Subcutaneous abdominal adipose tissue (tissue), 5 donors: Measurements from ENCODE around the gene WNK1.

ENCODE experiments used
- H3K27ac ChIP-seq: one replicate; pipeline ENCODE4 v1.7.0; 2013; ENCODE audit warnings: low read depth, mild to moderate bottlenecking, inconsistent platforms, low read length, moderate library complexity
- H3K27me3 ChIP-seq, 5 donors: one replicate each; pipeline ENCODE4 v1.7.0; 2013; ENCODE audit warnings: low read length in 5 of 5, inconsistent platforms in 1 of 5; ENCODE audit not compliant: control insufficient read depth in 5 of 5, insufficient read depth in 4 of 5
- H3K36me3 ChIP-seq, 5 donors: one replicate each; pipeline ENCODE4 v1.7.0; 2013; ENCODE audit warnings: low read length in 5 of 5; ENCODE audit not compliant: control insufficient read depth in 5 of 5, insufficient read depth in 5 of 5
- H3K4me1 ChIP-seq, 5 donors: one replicate each; pipeline ENCODE4 v1.7.0; 2013; ENCODE audit warnings: low read length in 5 of 5, mild to moderate bottlenecking in 3 of 5, moderate library complexity in 1 of 5; ENCODE audit not compliant: control insufficient read depth in 5 of 5, insufficient read depth in 5 of 5
- H3K4me3 ChIP-seq, 5 donors: one replicate each; pipeline ENCODE4 v1.7.0; 2013; ENCODE audit warnings: low read length in 5 of 5, low read depth in 1 of 5
- H3K9ac ChIP-seq, 5 donors: one replicate each; pipeline ENCODE4 v1.7.0; 2013; ENCODE audit warnings: low read length in 5 of 5, mild to moderate bottlenecking in 4 of 5, moderate library complexity in 3 of 5
- H3K9me3 ChIP-seq, 5 donors: one replicate each; pipeline ENCODE4 v1.7.0; 2013; ENCODE audit warnings: low read length in 5 of 5; ENCODE audit not compliant: control insufficient read depth in 5 of 5
- donor health status: healthy.
- donor health status: healthy.
- donor health status: healthy.
- donor health status: healthy.
- donor health status: healthy.

WNK1 gene

GRCh38 chr12:873954-874353 is 121.6 kb downstream of the WNK1 start:
- H3K9ac ChIP-seq = no peak overlapping the region
- peaks cover 22 to 56% (median 42%) of the 10 kb centered on the region in 5 donors for H3K36me3 ChIP-seq
- H3K27me3 ChIP-seq = no peaks in the 10 kb centered on the region
- H3K9me3 ChIP-seq = no peaks in the 10 kb centered on the region
- no peak overlapping the region for H3K4me3 ChIP-seq
- H3K4me1 ChIP-seq = no peaks in the 10 kb centered on the region
- H3K27ac ChIP-seq = no peak overlapping the region

- no peak overlapping the region for H3K27ac ChIP-seq
- no peak overlapping the region for H3K4me3 ChIP-seq
- H3K9me3 ChIP-seq = no peaks in the 10 kb centered on the region
- H3K9ac ChIP-seq = no peak overlapping the region
- H3K4me1 ChIP-seq = no peaks in the 10 kb centered on the region
- peaks cover 58 to 76% (median 64%) of the 10 kb centered on the region in 5 donors for H3K36me3 ChIP-seq
- no peaks in the 10 kb centered on the region for H3K27me3 ChIP-seq
Measured at GRCh38 chr12:879641-880040, 127.3 kb downstream of the WNK1 start.

GRCh38 chr12:880656-881055 is 128.3 kb downstream of the WNK1 start:
- Histone ChIP-seq H3K9ac (no peak overlapping the region), H3K9me3 (no peaks in the 10 kb centered on the region), H3K4me3 (no peak overlapping the region), H3K4me1 (no peaks in the 10 kb centered on the region), H3K27ac (no peak overlapping the region), H3K36me3 (peaks cover 54 to 79% (median 74%) of the 10 kb centered on the region in 5 donors), H3K27me3 (no peaks in the 10 kb centered on the region)

- peaks cover 75 to 100% (median 98%) of the 10 kb centered on the region in 5 donors for H3K36me3 ChIP-seq
Measured at GRCh38 chr12:884746-885414, 132.5 kb downstream of the WNK1 start.

GRCh38 chr12:885701-886100 is 133.3 kb downstream of the WNK1 start:
- H3K4me1 ChIP-seq = no peaks in the 10 kb centered on the region
- no peak overlapping the region for H3K4me3 ChIP-seq
- no peaks in the 10 kb centered on the region for H3K9me3 ChIP-seq
- H3K27me3 ChIP-seq = no peaks in the 10 kb centered on the region
- peaks cover 75 to 99% (median 97%) of the 10 kb centered on the region in 5 donors for H3K36me3 ChIP-seq
- H3K9ac ChIP-seq = no peak overlapping the region
- H3K27ac ChIP-seq = no peak overlapping the region

More at GRCh38 chr12:884746-885414, 132.5 kb downstream of the WNK1 start:
- Histone ChIP-seq H3K9me3 (no peaks in the 10 kb centered on the region), H3K4me3 (no peak overlapping the region), H3K27ac (no peak overlapping the region), H3K4me1 (no peaks in the 10 kb centered on the region), H3K9ac (no peak overlapping the region), H3K27me3 (no peaks in the 10 kb centered on the region)

- Histone ChIP-seq H3K4me3 (no peak overlapping the region), H3K36me3 (peaks cover 72 to 98% (median 95%) of the 10 kb centered on the region in 5 donors), H3K9me3 (no peaks in the 10 kb centered on the region), H3K9ac (no peak overlapping the region), H3K27ac (no peak overlapping the region), H3K4me1 (no peaks in the 10 kb centered on the region), H3K27me3 (no peaks in the 10 kb centered on the region)
Measured at GRCh38 chr12:886206-886605, 133.8 kb downstream of the WNK1 start.

GRCh38 chr12:894226-894625 is 141.8 kb downstream of the WNK1 start:
- Histone ChIP-seq H3K9ac (no peak overlapping the region), H3K4me3 (no peak overlapping the region), H3K36me3 (peaks cover 36 to 77% (median 61%) of the 10 kb centered on the region in 5 donors), H3K27ac (no peak overlapping the region), H3K27me3 (no peaks in the 10 kb centered on the region), H3K9me3 (no peaks in the 10 kb centered on the region), H3K4me1 (no peaks in the 10 kb centered on the region)

GRCh38 chr12:896031-896430 is 143.7 kb downstream of the WNK1 start:
- Histone ChIP-seq H3K4me1 (no peaks in the 10 kb centered on the region), H3K27me3 (no peaks in the 10 kb centered on the region), H3K27ac (no peak overlapping the region), H3K9ac (no peak overlapping the region), H3K36me3 (peaks cover 33 to 79% (median 64%) of the 10 kb centered on the region in 5 donors), H3K9me3 (no peaks in the 10 kb centered on the region), H3K4me3 (no peak overlapping the region)

GRCh38 chr12:897386-897785 is 145.0 kb downstream of the WNK1 start:
- Histone ChIP-seq H3K9ac (no peak overlapping the region), H3K36me3 (peaks cover 42 to 85% (median 77%) of the 10 kb centered on the region in 5 donors)

GRCh38 chr12:902581-902980 is 150.2 kb downstream of the WNK1 start:
- Histone ChIP-seq H3K4me3 (no peak overlapping the region), H3K27me3 (no peaks in the 10 kb centered on the region), H3K36me3 (peaks cover 41 to 90% (median 86%) of the 10 kb centered on the region in 5 donors), H3K4me1 (peaks cover 0 to 13% (median 3%) of the 10 kb centered on the region in 5 donors), H3K27ac (no peak overlapping the region), H3K9ac (no peak overlapping the region), H3K9me3 (no peaks in the 10 kb centered on the region)

More at GRCh38 chr12:897386-897785, 145.0 kb downstream of the WNK1 start:
- H3K27me3 ChIP-seq = no peaks in the 10 kb centered on the region
- H3K4me3 ChIP-seq = no peak overlapping the region
- H3K27ac ChIP-seq = no peak overlapping the region
- H3K9me3 ChIP-seq = no peaks in the 10 kb centered on the region
- no peaks in the 10 kb centered on the region for H3K4me1 ChIP-seq
